Left kidney (tissue), 2 donors: ENCODE measurements around the gene SPTA1. TPM values are rescaled to one million over a fixed set of nuclear protein-coding genes. Genes with fewer than 3 reads are reported as not detected.

Experiments
- DNase-seq: peaks from one replicate; pipeline ENCODE4 v3.0.0-alpha.2; 2013
- polyA plus RNA-seq: library from polyadenylated mRNA; unstranded; fragments of 120-200 nt; gene quantifications from one replicate; pipeline ENCODE4 v1.2.1, GENCODE V29; 2013; ENCODE audit not compliant: insufficient read length

The SPTA1 gene
- polyA plus RNA-seq, 1 donor, result 0.90 TPM

DNA sequence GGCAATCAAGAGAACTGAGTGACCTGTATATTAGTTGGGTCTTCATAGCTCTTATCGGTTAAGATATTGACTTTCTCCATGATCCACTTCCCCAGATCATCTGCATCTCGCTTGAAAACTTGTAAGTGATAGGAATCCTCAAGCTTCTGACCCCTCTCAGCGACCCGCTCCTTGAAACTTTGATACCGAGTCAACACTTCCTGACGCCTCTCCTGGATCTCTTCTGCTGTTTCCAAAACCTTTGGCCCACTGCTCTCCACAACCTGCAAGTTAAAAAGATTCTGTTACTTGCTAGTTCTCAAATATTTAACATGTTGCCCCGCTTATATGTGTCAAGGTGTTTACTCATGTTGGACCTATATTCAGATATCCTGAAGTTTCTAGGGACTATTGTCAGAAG, 1.4 kb downstream of the SPTA1 start:
- DNase-seq, result no peak

DNA sequence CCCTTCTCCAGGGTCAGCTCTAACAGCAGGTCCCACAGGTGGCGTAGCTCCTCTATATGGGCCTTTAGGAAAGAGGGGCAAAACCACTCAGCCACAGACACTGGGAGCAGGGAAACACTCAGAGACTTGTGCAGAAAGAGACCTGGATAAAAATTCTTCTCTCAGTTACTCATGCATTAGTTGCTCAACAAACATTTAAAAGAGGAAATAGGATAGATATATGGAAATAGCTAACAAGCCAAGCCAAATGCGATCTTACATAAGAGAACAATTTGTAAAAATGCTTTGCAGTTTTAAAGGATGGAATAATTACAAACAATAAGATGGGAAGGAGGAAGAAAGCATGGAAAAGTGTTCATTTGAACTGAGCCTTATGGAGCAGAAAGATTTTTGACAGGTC, 4.9 kb downstream of the SPTA1 start:
- no peak for DNase-seq

DNA sequence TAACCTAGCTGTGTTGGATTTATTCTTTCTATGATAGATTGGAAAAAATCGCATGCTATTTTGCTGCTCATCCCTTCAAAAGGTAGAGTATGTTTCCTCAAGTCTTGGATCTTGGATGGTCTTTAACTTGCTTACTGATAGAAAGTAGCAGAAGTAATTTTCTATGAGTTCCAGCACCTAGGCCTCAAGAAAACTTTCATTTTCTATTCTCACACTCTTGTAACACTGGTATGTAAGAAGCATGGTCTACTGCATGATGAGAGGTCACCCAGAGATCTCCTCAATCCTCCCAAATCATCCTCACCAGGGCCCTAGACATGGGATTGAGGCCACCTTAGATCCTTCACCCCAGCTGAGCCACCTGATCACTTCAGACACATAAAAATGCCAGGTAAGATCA, 7.2 kb downstream of the SPTA1 start:
- DNase-seq, result no peak

DNA sequence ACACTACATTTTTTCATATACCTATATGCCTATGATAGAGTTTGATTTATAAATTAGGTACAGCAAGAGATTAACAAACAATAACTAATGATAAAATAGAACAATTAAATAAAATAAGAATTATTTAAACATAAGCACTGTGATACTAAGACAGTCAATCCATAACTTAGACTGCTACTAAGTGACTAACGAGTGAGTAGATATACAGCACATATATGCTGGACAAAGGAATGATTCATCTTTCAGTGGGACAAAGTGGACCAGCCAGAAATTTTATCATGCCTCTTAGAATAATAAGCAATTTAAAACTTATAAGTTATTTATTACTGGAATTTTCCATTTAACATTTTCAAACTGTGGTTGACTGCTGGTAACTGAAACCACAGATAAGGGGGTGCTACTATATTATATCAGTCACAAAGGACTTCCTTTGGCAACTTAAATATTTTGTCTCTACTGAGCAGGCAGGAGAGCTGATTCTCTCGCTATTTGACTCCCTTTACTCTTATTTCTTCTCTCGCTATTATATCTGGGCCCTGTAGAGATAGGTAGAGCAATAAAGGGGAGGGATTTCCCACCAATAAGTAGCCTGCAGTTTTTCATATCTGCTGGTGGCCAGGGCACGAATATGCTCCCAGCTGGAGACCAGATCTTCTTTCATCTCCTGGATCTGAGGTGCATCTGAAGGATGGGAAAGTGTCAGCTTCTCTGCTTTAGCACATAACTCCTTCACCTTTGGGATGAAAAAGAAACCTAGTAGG, 10.8 kb downstream of the SPTA1 start:
- no peak for DNase-seq

DNA sequence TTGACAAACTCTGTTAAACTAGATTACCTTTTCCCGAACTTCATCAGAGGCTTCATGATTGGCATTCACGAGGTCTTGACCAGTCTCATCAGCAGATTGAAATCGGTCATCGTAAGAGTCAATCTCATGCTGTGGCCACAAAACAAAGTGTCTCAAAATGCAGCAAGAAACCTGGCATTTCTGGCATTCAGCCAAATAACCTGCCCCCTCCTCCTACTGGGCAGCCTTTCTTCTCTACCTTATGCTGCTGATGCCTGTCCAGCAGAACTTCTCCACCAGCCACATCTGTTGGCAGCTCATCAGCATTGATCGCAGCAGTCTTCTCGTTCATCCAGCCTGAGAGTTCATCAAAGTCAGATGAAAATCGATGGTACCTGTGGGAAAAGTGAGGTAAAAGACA, 12.2 kb downstream of the SPTA1 start:
- no peak for DNase-seq

DNA sequence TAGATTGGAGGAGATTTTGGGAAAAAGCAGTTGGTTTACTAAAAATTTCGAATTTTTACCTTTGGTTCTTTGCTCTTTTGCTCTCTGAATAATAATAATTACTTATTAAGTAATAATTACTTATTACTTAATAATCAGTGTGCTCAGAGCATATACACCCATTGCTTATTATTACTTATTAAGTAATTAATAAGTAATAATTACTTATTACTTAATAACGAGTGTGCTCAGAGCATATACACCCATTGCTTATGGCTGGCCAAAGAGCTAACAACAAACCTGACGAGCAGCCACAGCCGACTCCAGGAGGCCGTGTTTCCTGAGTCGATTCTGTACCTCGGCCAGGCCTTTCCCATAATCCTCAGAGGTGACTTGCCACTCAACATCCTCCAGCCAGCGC, 20.5 kb downstream of the SPTA1 start:
- DNase-seq, result no peak

DNA sequence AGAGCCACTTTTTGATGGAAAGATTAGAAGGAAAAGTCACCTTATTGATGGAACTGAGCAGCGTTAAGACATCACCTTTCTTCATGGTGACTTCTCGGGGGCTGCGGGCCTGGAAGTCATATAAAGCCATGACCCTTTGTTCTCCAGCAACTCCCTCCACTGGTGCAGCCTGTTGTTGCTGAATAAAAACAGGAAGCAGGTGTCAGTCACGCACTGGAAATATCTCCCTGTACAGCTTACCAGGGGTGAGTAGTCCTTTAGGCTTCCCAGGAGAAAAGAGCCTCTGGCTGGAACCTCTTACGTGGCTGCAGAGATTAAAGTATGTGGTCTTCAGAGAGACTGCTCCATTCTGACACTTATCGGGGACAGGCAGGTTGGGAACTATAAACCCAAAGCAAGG, 31.9 kb downstream of the SPTA1 start:
- no peak for DNase-seq

DNA sequence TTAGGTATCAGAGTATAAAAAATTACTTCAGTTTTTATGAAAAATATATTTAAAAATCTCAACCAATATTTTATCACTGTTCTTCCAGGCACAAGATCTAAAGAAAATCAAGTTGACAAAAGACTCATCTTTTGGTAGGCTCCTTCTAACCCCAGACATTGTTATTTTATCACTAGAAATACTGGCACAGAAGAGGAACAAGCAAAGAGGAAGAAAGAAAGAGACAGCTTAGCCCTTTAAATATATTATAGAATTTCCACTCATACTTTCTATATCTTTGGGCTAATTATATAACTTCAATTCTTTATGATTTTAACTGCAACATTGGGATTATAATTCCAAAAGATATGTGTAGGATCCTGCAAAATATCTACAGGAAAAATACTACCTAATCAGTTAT, 32.4 kb downstream of the SPTA1 start:
- no peak for DNase-seq

DNA sequence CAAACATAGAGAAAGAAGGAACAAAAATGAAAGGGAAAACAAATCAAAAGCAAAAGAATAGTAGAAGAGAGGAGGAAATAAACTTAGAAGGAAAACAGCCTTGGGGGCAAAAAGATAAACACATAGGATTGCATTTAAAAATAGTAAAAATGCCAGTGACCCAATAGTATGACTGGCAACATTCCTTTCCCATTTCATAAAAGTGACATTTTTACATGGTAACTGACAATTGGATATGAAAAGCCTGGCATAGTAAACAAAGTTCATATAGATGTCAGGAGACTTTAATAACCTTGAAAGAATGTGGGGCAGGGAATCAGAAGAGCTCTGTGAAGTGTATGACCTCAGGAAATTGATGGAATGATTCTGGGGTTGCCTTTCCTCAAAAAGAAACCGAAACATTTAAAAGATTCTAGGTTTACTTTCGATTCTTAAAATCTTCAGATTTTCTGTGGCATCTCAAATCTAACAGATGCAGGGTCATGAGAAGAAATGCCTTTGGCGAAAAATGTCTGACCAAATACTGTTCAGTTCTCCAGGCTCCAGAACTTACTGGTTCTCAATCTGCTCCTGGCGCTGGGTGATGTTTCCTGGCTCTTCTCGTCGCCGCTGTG, 33.7 kb downstream of the SPTA1 start:
- no peak for DNase-seq

DNA sequence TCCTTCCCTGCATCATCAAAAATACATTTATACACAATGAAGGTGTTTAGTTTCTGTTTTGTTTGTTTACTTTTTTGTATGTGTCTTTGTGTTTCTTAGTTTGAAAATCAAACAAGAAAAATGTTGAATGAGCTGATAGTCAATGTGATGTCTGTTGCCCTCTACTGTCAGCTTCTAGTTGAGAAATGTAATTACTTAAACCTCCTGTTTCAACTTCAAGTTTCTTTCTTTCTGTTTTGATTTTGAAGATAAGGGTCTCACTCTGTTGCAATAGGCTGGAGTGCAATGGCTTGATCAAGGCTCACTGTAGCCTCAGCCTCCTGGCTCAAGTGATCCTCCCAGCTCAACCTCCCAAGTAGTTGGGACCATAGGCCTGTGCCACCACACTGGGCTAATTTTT, 37.5 kb downstream of the SPTA1 start:
- DNase-seq, result no peak

DNA sequence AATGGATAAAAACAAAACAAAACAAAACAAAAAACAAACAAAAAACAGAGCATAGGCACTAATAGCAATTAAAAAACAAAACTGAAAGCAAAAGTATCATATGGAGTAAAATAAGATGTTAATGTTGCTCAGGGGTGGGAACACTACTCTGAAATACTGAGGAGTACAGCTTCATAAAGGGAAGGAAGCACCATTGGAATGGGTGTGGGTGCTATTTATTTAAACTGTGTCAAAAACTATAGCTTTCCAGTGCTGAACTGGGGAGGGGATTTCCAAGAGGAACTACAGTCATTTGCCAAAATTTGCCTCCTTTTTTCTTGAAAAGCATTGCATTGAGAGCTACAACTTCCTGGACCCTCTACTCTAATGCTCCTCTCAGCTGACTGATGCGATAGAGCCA, 40.0 kb downstream of the SPTA1 start:
- no peak for DNase-seq

DNA sequence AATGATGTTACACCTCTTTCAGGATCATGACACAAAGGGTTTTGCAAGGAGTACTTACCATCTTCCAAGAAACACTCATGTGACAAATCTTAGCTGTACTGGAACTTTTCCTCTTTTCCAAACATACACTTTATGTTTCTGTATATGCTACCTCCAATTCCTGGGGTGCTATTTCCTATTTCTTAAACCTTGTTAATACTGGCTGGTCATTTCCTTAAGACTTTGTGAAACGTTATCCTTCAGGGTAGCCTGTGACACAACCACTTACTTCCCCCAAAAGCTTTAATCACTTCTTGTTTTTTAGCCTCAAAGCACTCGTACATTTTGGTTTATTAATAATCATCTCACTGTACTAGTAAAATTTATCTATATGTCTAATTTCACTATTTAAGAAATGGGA, 42.1 kb downstream of the SPTA1 start:
- no peak for DNase-seq

DNA sequence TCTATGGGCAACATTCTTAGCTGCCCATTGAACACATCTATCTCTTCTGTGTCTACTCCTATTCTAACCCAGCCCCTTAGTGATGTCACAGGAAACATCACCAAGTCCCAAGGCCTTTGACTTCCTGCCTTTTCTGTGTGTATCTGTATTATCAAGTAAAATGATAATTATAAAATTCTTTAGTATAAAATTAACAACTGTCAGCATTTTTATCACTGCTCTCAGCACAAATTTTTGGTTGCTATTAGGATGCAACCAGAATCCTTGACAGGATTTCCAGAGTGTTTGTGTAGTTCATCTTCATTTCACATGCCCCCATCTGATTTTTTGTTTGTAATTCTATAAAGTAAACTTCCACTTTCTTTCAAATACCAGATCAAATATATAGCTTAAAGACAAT, 47.6 kb downstream of the SPTA1 start:
- no peak for DNase-seq

DNA sequence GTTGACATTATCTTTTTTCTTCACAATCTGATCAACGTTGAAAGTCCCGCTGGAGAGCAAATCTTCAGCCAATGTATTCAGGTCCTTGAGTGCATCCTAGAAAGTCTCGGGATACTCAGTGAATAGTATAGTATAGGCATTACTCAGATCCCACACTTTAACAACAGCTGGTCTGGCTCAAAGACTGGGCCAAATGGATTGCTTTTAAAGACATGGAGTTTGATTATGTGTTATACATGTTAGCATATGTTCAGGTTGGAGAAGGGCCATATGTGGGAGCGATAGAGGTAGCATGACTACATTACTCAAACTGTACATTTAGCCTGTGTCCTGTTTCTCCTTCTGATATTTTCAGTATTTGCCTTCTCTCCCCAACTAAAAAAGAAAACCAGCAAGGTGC, 48.4 kb downstream of the SPTA1 start:
- no peak for DNase-seq

DNA sequence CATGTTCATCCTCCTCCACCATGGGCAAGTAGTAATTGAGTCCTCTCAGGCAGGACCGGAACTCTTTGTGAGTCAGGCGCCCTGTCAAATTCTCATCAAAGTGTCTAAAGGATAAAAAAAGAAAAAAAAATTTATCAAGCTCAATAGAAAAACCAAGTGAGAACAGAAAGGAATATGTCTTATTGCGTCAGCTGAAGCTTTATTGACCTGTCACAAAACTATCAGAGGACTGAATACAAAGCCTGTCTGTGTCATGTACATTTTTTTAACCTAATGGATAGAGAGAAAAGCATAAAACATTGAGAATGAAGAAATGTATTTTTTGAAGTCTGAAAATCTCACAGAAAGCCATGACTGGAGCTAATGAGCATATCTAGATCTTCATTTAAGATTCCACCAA, 72.8 kb downstream of the SPTA1 start:
- no peak for DNase-seq

DNA sequence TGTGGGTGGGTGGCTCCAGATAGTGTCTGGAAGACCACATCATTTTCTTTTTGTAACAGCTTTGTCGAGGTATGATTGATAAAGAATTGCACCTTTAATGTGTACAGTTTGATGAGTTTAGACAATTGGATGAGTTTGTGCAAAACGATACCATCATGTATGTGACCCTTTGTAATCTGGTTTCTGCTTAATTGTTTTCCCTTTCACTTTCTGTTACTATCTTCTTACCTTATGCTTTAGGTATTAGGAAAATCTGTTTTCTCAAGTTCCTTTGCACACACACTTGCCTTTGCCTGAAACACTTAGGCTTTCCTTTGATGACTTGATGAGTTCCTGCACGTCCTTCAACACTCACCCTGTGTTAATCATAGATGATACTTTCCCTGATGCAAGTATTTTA, 74.6 kb downstream of the SPTA1 start:
- no peak for DNase-seq

DNA sequence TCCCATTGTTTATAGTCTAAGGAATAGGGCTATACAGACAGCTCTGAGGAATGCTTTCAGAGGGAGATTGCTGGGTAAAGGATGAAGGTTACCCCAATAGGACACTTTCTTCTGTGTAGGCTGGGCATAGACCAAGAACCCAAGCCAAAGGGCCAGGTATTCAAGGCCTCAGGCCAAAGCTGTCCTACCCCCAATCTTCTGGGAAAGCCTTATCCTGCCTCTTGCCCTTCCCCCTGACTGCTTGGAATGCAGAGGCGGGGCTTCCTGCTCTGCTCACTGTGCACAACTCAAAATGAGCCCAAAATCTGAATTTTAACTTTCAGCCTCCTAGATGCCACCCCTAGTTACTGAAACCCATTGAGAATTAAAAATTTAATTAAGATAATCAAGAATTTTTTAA, 79.2 kb downstream of the SPTA1 start:
- no peak for DNase-seq

DNA sequence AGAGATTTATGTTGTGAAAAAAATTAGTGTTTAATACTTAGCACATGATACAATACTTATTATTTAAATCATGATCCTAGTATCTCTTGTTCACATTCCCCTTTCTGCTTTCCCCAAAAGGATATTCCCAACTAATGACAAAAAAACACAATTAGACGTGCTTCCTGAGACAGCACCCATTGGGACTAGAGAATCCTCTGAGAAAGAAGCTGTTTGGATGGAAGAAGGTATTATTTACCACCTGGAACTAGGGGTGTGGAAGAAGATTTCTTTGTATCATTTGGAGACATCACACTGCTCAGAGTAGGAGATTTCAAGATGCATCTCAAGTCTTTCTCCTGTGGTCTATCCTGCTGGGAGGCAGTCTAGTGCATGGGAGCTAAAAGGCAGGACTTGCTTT, 81.5 kb downstream of the SPTA1 start, which contains the start of gene OR10Z1:
Gene OR10Z1, plus strand, starts transcription at position 301 of the 400 bp plus-strand sequence. CDS start 1,171 bp downstream, outside the sequence.
- DNase-seq, result no peak

DNA sequence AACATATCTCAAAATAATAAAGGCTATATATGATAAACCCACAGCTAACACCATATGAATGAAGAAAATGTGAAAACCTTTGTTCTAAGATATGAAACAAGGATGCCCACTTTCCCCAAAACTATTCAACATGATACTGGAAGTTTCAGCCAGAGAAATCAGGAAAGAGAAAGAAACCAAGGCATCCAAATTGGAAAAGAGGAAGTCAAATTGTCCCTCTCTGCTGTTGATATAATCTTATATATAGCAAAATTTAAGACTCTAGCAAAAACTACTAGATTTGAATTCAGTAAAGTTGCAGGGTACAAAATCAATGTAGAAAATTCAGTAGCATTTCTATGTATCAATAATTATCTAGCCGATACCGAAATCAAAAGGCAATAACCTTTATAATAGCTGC, 85.8 kb downstream of the SPTA1 start:
- DNase-seq, result no peak

DNA sequence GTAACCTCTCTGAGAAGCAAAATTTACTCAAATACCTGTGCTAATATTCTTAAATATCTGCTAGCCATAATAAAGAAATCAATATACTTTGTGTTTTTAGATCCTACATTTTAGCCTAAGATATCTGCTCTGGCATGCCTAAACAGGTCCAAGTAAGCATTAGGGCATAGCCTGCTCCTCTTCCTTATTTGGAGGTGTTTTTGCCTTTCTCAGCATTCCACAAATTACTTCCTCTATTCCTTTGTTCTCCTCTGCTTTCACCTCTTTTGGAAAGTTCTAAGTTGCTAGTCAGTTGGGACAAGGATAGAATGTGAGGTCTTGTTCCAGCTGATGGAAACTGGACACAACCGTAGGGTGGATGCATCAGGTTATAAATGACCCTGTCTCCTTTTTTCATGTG, 99.6 kb downstream of the SPTA1 start:
- DNase-seq, result no peak

DNA sequence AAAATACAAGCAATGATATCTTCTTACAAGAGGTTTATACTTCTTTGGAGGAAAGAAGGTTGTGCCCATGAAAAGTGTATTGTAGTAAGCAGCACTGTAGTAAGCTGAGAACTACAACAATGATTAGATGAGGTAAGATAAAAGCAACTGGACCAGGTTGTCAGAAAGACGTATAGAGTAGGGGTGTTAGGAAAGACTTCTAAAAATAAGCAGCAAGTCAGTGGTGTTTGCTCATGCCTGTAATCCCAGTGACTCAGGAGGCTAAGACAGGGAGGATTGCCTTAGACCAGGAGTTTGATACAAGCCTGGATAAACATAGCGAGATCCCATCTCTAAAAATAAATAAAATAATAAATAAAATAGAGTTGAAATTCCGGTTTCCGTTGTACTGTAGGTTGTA, 102.6 kb downstream of the SPTA1 start:
- DNase-seq, result no peak

DNA sequence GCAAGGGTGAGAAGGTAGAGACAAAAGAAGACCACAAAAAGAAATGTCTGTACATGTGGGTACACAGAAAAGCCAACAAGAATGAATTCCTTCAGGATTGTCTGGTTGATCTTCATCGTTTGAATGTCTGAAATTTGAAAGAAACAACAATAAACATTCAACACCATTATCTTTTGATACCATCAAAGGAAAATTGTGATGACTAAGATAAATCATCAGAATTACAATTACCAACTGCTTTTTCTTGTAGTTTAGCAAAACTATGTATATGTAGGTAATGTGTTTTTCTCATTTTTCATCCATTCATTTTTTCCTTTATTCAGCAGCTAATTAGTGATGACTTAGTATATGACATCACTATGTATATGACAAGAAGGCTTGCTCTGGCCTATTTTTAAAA, 106.8 kb downstream of the SPTA1 start, which contains the start of gene OR10X1:
Gene OR10X1, minus strand, starts transcription at position 167 of the 400 bp plus-strand sequence. Its CDS starts 0 bp downstream, at position 167.
- DNase-seq, result no peak

DNA sequence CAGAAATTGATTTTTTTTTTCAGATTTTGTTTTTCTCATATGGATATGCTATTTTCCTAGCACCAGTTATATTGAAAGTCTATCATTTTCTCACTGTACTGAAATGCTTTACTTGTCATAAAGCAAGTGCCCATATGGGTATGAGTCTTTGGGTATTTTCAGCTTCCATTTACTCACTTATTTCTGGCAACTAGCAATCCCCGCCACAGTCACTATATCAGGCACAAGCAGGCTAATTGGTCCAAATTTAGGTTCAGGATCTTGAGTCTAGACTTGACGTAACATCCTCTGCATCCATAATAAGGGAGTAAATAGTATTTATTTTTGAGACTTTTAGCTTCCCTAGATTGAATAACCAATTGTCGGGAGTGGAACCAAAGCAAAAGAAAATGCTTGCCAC, 109.0 kb downstream of the SPTA1 start:
- DNase-seq, result no peak

DNA sequence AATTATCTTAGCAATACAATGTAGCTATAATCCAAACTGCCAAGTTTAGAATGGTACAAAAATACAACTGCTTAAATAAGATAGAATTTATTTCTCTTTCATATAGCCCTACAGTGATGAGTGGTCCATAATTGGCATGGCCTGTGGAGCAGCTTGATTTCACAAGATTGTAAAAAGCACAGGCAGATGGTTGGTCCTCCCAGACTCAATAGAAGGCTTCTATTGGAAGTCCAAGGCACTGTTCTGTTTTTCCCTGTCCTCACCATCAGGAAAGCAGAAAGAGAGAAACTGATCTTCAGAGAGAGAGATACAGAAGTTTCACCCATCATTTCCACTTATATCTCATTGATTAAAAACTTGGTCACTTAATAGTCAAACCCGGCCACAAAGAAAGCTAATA, 114.3 kb downstream of the SPTA1 start:
- no peak for DNase-seq
